VCaP (cell line): Measurements from ENCODE around the gene OXLD1.

Source experiments
- H3K27ac ChIP-seq: fragments of 450-650 bp; 2 replicates; pipeline ENCODE4 v1.5.1; 2017
- TF ChIP-seq, protein P1 (sequence below): fragments of 450-650 bp; conservative IDR thresholded peaks from 2 replicates; pipeline ENCODE4 v1.5.1; 2017; ENCODE audit warnings: mild to moderate bottlenecking, moderate library complexity

Gene OXLD1

DNA sequence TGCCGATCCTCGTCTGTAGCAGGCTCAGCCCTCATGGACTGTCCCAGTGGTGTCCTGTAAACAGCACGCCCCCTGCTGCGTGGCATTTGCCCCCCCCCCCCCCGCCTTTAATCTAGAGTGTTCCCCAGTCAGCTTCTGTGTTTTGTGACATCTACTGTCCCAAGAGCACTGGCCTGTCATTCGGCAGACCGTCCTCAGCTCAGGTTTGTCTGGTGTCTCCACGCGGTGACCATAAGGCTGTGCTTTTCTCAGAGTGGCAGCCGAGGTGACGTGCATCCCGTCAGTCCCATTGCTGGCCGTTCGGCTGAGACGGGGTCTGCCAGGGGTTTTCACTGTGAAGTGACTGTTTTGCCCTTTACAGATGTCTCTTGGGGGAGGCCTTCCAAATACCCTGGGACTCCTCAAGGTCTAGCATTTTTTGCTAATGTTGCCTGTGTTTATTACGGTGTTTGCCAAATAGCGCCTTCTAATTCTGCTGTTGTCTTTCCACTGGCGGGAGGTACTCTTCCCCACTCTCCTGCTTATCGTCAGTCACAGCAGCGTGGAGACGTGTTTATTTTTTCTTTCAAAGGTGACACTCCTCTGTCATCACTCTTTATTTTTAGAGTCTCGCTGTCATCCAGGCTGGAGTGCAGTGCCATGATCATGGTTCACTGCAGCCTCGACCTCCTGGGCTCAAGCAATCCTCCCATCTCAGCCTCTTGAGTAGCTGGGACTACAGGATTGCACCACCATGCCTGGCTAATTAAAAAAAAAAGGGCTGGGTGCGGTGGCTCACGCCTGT is 31.0 kb upstream of the OXLD1 start:
- no peak overlapping the region for H3K27ac ChIP-seq
- TF ChIP-seq, protein P1, sequence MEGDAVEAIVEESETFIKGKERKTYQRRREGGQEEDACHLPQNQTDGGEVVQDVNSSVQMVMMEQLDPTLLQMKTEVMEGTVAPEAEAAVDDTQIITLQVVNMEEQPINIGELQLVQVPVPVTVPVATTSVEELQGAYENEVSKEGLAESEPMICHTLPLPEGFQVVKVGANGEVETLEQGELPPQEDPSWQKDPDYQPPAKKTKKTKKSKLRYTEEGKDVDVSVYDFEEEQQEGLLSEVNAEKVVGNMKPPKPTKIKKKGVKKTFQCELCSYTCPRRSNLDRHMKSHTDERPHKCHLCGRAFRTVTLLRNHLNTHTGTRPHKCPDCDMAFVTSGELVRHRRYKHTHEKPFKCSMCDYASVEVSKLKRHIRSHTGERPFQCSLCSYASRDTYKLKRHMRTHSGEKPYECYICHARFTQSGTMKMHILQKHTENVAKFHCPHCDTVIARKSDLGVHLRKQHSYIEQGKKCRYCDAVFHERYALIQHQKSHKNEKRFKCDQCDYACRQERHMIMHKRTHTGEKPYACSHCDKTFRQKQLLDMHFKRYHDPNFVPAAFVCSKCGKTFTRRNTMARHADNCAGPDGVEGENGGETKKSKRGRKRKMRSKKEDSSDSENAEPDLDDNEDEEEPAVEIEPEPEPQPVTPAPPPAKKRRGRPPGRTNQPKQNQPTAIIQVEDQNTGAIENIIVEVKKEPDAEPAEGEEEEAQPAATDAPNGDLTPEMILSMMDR: no peak

DNA sequence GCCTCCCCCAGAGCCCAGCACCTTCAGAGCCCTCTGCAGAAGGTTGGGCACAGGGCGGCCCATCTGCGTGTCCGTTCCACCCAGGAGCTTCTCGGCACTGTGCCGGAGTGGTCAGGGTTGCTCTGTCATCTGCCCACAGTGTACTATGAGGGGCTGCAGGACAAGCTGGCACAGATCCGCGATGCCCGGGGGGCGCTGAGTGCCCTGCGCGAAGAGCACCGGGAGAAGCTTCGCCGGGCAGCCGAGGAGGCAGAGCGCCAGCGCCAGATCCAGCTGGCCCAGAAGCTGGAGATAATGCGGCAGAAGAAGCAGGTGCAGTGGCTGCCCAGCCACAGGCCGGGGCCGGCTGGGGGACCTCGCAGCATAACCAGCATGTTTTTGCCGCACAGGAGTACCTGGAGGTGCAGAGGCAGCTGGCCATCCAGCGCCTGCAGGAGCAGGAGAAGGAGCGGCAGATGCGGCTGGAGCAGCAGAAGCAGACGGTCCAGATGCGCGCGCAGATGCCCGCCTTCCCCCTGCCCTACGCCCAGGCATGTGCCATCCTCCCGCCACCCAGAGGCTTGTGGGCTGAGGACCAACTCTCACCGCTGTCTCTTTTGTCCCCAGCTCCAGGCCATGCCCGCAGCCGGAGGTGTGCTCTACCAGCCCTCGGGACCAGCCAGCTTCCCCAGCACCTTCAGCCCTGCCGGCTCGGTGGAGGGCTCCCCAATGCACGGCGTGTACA is 30.0 kb upstream of the OXLD1 start:
- H3K27ac ChIP-seq: no peak overlapping the region

DNA sequence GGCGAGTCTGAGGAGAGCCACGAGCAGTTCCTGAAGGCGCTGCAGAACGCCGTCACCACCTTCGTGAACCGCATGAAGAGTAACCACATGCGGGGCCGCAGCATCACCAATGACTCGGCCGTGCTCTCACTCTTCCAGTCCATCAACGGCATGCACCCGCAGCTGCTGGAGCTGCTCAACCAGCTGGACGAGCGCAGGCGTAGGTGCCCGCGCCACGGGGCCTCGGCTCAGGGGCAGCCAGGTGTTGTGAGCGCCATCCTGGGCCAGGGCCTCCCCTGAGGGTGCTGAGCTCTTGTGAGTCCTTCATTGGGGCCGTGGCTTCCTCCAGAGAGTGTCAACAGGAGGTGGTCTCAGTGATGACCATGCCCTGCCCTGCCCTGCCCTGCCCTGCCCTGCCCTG is 29.4 kb upstream of the OXLD1 start:
- TF ChIP-seq, protein P1: no peak
- H3K27ac ChIP-seq: no peak overlapping the region

More for the DNA sequence above, 30.0 kb upstream of the OXLD1 start:
- TF ChIP-seq, protein P1: no peak

DNA sequence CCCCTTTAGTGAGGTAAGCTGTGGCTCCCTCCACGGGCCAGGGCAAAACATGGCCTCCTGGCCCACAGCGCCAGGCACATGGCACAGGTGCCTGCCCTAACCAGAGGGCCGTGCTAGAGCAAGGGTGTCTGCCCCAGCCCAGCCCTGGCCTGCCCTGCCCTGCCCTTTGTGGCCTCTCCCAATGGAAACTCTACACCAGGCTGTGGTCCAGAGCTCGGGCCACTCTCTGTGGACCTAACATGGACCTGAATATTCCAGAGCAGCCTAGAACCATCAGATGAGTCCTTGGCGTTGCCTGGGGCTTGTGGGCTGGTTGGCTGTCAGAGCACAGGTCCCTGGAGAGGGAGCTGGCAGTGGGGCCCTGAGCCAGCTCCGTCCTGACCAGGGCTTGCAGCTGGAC is 28.8 kb upstream of the OXLD1 start:
- H3K27ac ChIP-seq: no peak overlapping the region
- TF ChIP-seq, protein P1: no peak

DNA sequence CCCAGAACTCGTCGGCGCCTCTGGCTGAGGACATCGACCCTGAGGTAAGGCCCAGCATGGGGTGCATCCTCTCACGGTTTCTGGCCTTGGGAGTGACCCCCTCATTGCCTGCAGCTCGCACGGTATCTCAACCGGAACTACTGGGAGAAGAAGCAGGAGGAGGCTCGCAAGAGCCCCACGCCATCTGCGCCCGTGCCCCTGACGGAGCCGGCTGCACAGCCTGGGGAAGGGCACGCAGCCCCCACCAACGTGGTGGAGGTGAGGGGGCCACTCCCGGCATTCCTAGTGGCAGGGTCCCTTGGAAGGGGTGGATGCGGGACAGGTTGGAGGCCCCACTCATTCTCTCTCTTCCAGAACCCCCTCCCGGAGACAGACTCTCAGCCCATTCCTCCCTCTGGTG is 28.4 kb upstream of the OXLD1 start:
- TF ChIP-seq, protein P1: no peak
- no peak overlapping the region for H3K27ac ChIP-seq

DNA sequence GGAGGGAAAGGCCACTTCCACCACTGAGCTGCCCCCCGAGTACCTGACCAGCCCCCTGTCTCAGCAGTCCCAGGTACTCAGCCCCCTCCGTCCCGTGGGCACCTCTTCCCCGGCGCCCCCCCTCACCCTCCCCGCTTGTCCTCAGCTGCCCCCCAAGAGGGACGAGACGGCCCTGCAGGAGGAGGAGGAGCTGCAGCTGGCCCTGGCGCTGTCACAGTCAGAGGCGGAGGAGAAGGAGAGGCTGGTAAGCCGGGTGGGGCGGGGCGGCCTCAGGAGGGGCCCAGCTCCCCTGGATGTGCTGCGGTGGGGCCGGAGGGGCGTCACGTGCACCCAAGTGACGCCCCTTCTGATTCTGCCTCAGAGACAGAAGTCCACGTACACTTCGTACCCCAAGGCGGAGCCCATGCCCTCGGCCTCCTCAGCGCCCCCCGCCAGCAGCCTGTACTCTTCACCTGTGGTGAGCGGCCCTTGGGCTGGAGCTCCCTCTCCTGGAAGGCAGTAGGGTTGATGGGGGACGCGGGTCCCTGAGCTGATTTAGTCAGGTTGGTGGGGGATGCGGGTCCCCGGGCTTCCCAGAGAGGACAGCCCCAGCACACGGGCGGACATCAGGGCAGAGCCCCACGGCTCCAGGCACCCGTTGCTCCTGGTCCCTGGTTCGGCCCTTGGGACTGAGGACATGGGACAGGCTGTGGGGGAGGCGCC is 27.3 kb upstream of the OXLD1 start:
- H3K27ac ChIP-seq: no peak overlapping the region
- TF ChIP-seq, protein P1: 0 out of 2 replicates have a peak, but pooled peaks have one; percentile 18

DNA sequence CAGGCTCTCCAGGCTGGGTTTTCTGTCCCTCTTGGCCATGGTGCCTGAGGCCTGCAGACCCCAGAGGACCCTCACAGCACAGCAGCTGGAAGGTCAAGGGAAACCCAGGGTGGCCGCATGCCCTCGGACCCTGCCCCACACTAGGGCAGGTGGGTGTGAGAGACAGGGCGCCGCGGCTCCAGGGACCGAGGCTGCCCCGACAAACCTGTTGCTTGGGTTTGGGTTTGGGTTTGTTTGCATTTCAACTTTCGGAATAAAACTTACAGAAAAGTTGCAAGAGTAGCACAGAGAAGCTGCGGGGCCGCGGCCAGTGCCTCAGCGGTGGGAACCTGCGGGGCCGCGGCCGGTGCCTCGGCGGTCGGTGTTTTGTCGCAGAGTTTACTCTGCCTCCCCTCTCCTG is 25.2 kb upstream of the OXLD1 start:
- TF ChIP-seq, protein P1: no peak
- H3K27ac ChIP-seq: no peak overlapping the region
